Amniotic epithelial cell (primary cell): Measurements from ENCODE around the gene ZNF600.
"Not testable (repeated sequence)": the region's sequence is repeated elsewhere in the genome, so short reads cannot be mapped to it uniquely, and the experiment has no call there.

Experiments used
- DNase-seq: peaks from one replicate; pipeline ENCODE4 v3.0.0-alpha.2; 2010; ENCODE audit warnings: low read depth

Gene ZNF600

DNA sequence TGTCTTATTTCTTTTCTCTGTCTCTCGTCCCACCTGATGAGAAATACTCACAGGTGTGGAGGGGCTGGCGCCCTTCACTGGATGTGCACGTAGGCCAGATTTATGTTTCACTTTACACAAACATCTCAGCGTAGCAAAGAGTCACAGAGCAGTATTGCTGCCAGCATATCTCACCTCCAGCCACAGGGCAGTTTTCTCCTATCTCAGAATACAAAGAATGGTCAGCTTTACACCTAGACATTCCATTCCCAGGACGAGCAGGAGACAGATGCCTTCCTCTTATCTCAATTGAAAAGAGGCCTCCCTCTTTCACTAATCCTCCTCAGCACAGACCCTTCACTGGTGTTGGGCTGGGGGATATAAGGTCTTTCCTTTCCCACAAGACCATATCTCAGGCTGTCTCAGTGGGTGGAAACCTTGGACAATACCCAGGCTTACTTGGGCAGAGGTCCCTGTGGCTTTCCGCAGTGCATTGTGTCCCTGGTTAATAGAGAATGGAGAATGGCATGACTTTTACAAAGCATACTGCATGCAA is 44.6 kb downstream of the ZNF600 start:
- peak; percentile 42 for DNase-seq

DNA sequence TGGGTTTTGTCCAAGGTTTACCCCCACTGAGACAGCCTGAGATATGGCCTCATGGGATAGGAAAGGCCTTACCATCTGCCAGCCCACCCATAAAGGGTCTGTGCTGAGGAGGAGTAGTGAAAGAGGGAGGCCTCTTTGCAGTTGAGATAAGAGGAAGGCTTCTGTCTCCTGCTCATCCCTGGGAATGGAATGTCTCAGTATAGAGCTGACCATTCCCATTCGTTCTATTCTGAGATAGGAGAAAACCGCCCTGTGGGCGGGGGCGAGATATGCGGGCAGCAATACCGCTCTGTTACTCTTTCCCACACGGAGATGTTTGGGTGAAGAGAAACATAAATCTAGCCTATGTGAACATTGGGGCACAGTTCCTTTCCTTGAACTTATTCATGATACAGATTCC is 45.2 kb downstream of the ZNF600 start:
- DNase-seq: peak; percentile 72

DNA sequence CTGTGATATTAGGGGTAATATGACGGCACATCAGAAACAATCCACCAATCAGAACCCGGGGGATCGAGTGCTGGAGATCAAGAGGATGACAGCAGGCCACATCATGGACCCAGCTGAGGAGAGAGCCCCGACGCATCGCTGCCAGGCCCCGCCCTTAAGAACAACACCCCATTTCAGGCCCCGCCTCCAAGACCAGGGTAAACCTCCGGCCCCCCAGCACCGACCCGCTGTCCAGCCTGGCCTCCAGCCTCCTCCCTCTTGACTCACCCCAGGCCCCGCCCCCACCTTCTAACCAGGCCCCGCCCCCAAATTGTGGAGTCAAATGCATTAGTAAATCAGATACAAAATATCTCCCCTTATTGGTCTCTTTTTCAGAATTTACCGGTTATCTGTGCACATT is 47.0 kb downstream of the ZNF600 start:
- DNase-seq: no peak

- DNase-seq: peak; percentile 29
Observed at GRCh38 chr19:52735734-52736133, 50.9 kb downstream of the ZNF600 start.

DNA sequence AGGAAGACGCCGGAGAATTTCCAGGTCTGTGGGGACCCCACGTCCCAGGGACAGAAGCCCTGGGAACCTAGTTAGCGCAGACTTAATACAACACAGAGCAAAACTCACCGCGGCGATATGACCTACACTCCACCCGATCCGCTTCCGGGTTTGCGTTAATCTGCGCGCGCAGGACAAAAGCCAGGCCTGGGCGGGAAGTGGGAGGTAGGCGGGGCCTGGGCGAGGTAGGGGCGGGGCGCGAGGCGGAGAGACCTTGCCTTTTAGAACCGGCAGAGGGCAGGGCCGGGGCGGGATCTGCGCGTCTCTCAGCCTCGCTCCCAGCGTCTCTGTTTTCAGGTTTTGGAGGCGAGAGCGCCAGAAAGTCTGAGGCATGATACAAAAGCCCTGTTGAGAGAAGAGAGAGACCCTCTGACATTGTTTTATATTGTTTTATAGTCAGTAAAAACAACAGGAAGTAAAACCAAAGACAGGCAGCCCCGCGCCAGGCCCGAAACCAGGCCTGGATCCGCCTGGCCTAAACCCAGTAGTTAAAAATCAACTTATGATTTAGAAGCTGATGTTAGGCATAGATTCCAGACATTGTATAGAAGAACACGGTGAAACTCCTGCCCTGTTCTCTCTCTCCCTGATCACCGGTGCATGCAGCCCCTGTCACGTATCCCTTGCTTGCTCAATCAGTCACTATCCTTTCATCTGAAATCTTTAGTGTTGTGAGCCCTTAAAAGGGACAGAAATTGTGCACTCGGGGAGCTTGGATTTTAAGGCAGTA is 51.5 kb downstream of the ZNF600 start, which contains the start of gene ZNF611:
ZNF611 (minus strand) TSS at position 152 of the 769 bp plus-strand sequence. CDS start 19,150 bp downstream, outside the sequence.
- DNase-seq: peak; percentile 90

- DNase-seq: no peak
Observed at GRCh38 chr19:52734331-52734892, 52.2 kb downstream of the ZNF600 start.

GRCh38 chr19:52726051-52726450 is 60.5 kb downstream of the ZNF600 start:
- not testable (repeated sequence) for DNase-seq

GRCh38 chr19:52725528-52725961 is 61.0 kb downstream of the ZNF600 start:
- no peak for DNase-seq

- DNase-seq: no peak
Observed at GRCh38 chr19:52724701-52725514, 61.7 kb downstream of the ZNF600 start.

DNA sequence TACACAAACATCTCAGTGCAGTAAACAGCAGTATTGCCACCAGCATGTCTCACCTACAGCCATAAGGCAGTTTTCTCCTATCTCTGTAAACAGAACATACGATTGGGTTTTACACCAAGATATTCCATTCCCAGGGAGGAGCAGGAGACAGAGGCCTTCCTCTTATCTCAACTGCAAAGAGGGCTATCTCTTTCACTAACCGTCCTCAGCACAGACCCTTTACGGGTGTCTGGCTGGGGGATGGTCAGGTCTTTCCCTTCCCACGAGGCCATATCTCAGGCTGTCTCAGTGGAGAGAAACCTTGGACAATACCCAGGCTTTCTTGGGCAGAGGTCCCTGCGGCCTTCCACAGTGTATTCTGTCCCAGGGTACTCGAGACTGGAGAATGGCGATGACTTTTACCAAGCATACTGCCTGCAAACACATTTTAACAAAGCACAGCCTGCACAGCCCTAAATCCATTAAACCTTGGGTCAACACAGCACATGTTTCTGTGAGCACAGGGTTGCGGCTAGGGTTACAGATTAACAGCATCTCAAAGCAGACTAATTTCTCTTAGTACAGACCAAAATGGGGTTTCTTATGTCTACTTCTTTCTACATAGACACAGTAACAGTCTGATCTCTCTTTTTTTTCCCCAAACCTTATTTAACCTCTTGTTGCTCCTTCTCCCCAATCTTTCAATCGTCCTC is 62.5 kb downstream of the ZNF600 start:
- peak; percentile 39 for DNase-seq

DNA sequence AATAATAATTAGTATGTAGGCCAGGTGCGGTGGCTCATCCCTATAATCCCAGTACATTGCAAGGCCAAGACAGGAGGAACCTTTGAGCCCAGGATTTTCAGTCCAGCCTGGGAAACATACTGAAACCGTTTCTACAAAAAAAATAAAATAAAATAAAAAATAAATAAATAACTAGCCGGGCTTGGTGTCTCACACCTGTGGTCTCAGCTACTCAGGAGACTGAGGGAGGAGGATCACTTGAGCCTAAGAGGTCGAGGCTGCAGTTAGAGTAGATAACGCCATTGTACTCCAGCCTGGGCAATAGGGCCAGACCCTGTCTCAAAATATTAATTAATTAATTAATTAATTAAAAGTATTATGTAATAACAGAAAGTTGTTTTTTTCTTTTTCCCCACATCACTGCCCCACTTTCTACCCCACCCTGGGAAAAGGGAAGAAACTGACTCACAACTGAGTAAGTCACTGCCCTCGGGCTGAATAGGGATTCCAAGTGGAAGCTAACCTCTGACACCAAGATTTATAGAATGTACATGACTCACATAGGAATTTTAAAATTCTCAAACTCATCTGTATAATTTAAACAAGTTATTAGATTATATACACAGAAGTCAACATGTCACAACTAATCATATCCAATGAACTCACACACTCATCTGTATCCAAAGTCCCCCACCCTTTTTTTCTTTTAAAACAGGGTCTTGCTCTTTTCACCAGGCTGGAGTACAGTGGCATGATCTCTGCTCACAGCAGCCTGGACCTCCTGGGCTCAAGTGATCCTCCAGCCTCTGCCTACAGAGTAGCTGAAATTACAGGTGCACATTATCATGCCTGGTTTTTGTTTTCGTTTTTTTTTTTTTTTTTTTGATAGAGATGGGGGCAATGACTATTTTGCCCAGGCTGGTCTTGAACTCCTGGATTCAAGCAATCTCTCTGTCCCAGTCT is 64.3 kb downstream of the ZNF600 start:
- DNase-seq: peak; percentile 91

GRCh38 chr19:52720541-52720940 is 66.0 kb downstream of the ZNF600 start:
- DNase-seq: not testable (repeated sequence)

DNA sequence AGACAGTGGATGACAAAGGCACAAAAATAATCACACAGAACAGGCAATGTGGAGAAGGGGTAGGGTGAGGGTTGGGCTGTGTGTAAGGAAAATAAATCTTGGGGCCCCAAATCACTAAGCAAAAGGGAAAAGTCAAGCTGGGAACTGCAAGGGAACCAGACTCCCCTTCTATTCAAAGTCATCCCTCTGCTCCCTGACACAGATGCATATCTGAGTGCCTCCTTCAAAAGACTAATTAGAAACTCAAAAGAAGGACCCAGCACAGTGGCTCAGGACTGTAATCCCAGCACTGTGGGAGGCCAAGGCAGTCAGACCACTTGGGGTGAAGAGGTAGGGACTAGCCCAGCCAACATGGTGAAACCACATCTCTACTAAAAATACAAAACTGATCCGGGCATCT is 70.1 kb downstream of the ZNF600 start:
- no peak for DNase-seq

DNA sequence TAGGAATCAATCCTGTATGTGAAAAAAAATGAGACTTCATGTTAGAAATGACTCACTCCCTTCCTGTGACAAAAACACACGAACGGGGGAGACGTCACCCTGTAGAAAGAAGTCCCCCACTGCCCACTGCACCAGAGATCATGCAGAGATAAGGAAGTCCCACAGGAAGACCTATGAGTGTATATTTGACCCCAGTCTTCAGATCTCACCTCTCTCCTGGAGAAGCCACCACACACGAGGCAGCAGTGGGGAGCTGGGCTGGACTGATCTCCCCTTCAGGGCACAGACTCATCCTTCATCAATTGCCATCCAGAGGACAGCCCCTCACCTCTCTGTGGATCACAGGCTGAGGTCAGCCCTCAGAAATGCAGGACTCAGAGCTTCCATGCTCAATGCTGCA is 70.7 kb downstream of the ZNF600 start:
- not testable (repeated sequence) for DNase-seq

- DNase-seq: not testable (repeated sequence)
Observed at GRCh38 chr19:52715330-52715729, 71.3 kb downstream of the ZNF600 start.
